ENCODE data around the gene SDE2.
"Not testable (repeated sequence)": the region's sequence is repeated elsewhere in the genome, so short reads cannot be mapped to it uniquely, and the experiment has no call there.

Gene SDE2

GRCh38 chr1:226009650-226010044, 10.5 kb upstream of the SDE2 start:
- DNase-seq (ENCODE audit: low read depth) = no peak
- no peak overlapping the region for H3K4me3 ChIP-seq (ENCODE audit: low read depth, low read length)
- TF ChIP-seq, protein P1, sequence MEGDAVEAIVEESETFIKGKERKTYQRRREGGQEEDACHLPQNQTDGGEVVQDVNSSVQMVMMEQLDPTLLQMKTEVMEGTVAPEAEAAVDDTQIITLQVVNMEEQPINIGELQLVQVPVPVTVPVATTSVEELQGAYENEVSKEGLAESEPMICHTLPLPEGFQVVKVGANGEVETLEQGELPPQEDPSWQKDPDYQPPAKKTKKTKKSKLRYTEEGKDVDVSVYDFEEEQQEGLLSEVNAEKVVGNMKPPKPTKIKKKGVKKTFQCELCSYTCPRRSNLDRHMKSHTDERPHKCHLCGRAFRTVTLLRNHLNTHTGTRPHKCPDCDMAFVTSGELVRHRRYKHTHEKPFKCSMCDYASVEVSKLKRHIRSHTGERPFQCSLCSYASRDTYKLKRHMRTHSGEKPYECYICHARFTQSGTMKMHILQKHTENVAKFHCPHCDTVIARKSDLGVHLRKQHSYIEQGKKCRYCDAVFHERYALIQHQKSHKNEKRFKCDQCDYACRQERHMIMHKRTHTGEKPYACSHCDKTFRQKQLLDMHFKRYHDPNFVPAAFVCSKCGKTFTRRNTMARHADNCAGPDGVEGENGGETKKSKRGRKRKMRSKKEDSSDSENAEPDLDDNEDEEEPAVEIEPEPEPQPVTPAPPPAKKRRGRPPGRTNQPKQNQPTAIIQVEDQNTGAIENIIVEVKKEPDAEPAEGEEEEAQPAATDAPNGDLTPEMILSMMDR (IDR thresholded peaks at IDR 0.05; ENCODE audit: control insufficient read depth, extremely low read depth, insufficient read depth) = no peak

DNA sequence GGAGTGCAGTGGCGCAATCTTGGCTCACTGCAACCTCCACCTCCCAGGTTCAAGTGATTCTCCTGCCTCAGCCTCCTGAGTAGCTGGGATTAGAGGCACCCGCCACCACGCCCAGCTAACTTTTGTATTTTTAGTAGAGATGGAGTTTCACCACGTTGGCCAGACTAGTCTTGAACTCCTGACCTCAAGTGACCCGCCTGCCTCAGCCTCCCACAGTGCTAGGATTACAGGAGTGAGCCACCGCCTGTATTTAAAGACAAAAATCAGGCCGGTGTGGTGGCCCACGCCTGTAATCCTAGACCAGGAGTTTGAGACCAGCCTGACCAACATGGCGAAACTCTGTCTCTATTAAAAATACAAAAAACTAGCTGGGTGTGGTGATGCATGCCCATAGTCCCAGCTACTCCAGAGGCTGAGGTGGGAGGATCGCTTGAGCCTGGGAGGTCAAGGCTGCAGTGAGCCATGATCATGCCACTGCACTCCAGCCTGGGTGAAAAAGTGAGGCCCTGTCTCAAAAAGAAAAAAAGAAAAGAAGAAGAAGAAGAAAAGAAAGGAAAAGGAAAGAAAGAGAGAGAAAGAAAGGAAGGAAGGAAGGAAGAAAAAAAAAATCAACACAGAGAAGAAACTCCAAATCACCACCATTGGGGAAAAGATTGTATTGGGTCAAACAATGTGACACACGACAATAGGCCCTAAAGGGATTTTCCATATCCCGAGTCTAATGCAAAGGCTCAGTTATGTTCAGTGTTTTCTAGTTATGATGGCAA, 8.2 kb upstream of the SDE2 start:
- H3K4me3 ChIP-seq (ENCODE audit: low read depth, low read length); DNase-seq (ENCODE audit: low read depth): not testable (repeated sequence)

- H3K4me3 ChIP-seq (ENCODE audit: low read depth, low read length) = no peak overlapping the region
- TF ChIP-seq, protein P1 (IDR thresholded peaks at IDR 0.05; ENCODE audit: control insufficient read depth, extremely low read depth, insufficient read depth) = no peak
- DNase-seq (ENCODE audit: low read depth) = no peak
Measured at GRCh38 chr1:226006686-226007085, 7.5 kb upstream of the SDE2 start.

DNA sequence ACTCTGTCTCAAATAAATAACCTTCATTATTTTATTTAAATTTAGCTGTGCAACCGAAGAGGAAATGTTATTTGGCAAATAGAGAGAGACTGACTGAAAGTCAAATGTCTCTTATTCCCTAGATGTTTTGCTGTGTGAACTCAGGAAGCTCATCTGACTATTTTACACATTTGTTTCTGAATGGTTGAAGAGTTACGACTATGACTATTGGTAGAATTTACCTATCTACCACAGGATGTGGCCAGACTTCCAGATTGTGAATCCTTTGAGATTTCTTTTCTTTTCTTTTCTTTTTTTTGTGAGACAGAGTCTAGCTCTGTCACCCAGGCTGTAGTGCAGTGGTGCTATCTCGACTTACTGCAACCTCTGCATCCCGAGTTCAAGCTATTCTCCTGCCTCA, 5.3 kb upstream of the SDE2 start:
- DNase-seq (ENCODE audit: low read depth) = no peak
- TF ChIP-seq, protein P1 (IDR thresholded peaks at IDR 0.05; ENCODE audit: control insufficient read depth, extremely low read depth, insufficient read depth) = no peak
- no peak overlapping the region for H3K4me3 ChIP-seq (ENCODE audit: low read depth, low read length)

GRCh38 chr1:226003502-226004170, 4.5 kb upstream of the SDE2 start:
- no peak overlapping the region for H3K4me3 ChIP-seq (ENCODE audit: low read depth, low read length)
- no peak for DNase-seq (ENCODE audit: low read depth)
- TF ChIP-seq, protein P1 (IDR thresholded peaks at IDR 0.05; ENCODE audit: control insufficient read depth, extremely low read depth, insufficient read depth) = no peak

- TF ChIP-seq, protein P1 (IDR thresholded peaks at IDR 0.05; ENCODE audit: control insufficient read depth, extremely low read depth, insufficient read depth) = no peak
- no peak overlapping the region for H3K4me3 ChIP-seq (ENCODE audit: low read depth, low read length)
- DNase-seq (ENCODE audit: low read depth) = no peak
Measured at GRCh38 chr1:226002667-226003501, 3.7 kb upstream of the SDE2 start.

Measured in LNCaP clone FGC (cell line).